HG03108 (cell line): ENCODE data around the gene AGAP1.

Experiments used
- ATAC-seq: cut with Tn5 transposase; IDR thresholded peaks from one replicate; pipeline ENCODE4 v1.9.1; 2021; ENCODE audit warnings: moderate library complexity; ENCODE audit not compliant: unreplicated experiment

AGAP1 gene

GRCh38 chr2:235855011-235855410, 361.2 kb downstream of the AGAP1 start:
- ATAC-seq = no peak

DNA sequence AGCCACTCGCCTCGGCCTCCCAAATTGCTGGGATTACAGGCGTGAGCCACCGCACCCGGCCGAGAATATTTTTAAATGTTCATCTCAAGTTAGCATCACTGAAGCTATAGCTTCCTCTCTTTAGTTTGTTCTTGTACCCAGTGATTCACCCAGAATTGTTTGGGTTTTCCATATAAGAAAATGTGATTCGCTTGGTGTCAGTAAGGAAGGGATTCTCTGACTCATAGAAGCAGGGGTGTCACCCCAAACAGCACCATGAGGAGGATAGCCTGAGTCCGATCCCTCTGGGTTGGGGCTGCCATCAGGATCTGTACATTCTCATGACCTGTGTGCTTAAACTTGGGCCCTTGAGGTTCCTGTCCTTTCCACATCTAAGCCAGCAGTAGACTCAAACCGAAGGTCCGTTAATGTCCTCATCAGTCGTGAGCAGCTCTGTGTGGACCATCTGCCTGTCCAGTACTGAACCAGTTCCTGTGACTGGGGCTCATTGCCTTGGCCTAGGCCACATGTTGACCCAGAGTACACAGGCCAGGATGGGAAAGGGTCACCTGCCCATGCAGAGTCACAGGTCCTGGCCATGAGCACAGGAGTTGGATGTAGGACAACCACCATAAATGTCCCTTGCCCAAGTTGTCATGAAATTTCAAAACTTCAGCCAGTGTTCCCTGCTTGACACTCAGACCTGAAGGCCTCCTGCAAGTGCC, 362.5 kb downstream of the AGAP1 start:
- ATAC-seq = no peak

DNA sequence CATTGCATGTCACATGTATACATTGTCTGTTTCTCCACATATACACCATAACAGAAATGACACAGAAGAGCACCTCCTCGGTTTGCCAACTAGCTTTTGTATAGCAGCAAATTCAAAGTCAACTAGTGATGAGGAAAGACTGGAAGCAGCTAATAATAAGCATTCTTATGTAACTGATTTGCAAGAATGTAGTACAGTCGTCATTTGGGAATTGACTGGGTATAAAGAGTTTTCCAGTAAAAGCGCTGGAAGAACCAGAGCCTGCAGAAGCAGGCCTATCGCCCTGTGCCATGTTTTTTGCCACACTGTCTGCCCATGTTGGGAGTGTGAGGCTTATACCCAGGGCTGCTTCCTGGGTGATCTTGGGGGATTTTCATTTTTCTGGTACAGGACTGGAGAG, 363.8 kb downstream of the AGAP1 start:
- no peak for ATAC-seq

GRCh38 chr2:235858881-235859280, 365.0 kb downstream of the AGAP1 start:
- no peak for ATAC-seq

DNA sequence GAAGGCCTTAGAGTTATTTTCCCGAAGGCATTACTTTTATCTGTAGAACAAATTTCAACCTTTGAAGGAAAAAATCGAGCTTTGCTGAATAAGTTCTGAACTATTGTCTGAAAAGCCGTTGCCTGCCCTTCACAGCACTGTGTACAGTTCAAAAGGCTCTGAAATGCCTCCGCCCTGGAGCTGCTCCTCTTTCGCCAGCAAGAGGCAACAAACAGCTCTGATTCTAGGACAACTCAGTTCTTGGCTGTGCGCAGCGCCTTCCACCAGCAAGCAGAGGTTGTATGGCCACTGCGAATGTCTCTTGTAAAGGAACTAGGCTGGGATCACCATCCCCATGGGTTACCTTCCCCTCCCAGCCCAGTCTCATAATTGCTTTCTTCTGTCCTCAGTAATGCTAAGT, 365.8 kb downstream of the AGAP1 start:
- ATAC-seq = no peak

- ATAC-seq = no peak
Measured at GRCh38 chr2:235860111-235860510, 366.3 kb downstream of the AGAP1 start.

GRCh38 chr2:235860871-235861270, 367.0 kb downstream of the AGAP1 start:
- ATAC-seq = no peak

DNA sequence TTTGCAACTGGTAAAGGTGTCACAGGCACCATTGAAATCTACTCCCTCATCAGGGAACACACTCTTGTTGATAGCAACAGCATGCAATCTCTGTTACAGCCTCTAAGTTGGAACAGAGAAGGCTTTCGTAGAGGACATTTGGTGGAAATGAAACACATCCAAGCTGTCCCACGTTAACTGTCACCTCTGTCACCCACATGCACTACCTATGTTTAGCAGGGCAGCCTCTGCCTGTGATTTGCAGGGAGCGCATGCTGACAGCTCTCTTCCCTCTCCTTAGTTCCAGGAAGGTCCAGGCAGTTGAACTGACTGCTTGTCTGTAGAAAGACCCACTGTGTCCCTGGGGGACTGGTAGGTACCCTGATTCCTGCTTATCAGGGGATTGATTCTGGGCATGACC, 367.5 kb downstream of the AGAP1 start:
- ATAC-seq = no peak

DNA sequence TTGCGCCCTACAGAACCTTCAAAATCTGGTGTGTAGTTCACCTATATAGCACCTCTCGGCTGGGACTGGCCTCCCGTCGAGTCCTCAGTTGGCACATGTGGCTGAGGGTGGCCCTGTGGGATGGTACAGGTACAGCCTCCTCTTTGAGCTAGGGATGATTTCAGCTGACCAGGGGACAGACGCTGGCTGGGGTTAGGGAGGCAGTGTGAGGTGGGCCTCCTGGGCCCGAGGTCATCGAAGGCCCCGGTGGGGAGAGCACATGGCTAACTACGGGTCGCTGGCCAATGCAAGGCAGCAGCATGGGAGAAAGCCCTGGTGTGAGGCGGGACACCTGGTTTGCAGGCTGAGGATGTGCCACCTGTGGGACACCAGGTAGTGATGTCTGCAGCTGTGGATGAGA, 369.6 kb downstream of the AGAP1 start:
- ATAC-seq = no peak

DNA sequence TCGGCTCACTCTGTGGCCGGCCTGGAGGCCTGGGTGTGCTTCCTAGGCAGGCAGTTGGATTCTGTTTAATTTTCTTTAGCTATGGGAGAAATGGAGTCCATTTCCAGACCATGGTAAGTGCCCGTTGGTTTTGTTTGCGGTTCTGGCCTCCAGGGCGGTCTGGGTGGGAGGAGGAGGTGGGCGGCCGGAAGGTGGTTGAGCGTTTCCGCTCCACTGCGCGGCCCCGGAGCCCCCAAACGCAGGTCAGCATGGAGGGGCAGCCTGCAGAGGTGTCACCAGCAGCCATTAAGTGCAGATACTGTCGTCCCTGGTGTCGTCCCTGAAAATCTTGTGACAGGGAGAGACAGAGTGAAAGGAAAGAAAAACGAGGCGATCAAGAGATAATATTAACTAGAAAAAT, 370.5 kb downstream of the AGAP1 start:
- no peak for ATAC-seq

- ATAC-seq = no peak
Measured at GRCh38 chr2:235864733-235865515, 371.1 kb downstream of the AGAP1 start.

DNA sequence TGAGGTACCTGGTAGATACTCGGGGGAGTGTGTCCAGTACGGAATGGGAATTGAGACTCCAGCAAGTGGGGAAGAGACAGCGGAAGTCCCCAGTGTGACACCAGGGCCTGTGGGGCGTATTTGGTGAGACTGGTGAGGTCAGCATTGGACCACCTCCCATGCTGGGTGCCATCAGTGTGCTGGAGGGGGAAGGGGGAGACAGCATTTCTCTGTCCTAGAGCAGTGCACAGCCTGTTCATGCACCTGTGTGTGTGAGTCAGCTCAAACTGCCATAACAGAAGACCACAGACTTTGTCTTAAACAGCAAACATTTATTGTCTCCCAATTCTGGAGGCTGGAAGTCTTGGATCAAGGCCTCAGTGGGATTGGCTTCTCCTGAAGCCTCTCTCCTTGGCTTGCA, 372.5 kb downstream of the AGAP1 start:
- no peak for ATAC-seq

DNA sequence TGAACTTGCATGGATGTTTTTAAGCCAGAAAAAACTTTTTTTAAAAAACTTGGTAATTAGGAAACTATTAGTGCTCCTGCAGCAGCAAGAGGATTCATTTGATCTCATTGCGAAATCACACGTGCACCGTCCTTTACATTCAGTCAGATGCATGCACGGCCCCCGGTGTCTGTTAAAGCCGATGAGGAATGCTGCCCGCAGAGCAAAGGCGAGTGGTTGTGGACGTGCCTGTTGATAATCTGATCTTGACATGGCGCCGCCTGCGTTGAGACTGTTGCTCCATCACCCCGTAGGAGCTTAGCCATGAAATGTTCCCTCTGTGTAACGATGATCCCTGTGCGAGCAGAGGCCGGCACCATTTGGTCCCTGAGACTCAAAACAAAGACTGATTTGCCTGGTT, 374.4 kb downstream of the AGAP1 start:
- ATAC-seq = no peak

DNA sequence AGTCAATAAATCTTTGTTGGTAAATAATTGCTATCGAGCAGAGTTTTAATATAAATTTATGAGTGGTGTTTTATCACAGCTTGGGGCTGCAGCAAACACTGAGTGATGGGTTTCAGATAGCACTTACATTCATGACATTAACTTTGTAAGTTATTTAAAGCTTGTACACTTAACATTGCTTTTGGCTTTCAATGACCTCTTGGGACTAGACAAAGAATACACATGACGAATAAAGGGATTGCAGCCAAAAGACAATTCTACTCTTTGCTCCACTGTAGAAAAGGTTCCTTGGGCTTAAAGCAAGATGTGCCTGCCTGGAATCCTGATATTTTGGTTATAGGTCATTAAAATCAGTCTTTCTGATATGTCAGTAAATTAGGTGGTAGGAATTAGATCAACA, 374.8 kb downstream of the AGAP1 start:
- no peak for ATAC-seq

DNA sequence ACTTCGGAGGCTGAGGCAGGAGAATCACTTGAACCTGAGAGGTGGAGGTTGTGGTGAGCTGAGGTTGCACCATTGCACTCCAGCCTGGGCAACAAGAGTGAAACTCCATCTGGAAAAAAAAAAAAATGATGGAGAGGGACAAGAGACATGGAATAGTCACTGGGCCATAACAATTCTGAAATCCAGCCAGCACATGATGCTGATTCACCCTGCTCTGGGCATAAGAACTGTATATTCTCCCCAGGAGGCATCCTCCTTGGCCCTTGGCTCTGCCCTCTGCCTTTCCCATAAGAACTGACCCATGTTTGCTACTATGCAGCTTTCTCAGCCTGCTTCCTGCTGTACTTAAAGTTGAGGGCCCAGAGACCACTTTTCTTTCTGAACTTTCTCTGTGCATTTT, 376.7 kb downstream of the AGAP1 start:
- no peak for ATAC-seq

GRCh38 chr2:235876099-235876679, 382.3 kb downstream of the AGAP1 start:
- no peak for ATAC-seq

DNA sequence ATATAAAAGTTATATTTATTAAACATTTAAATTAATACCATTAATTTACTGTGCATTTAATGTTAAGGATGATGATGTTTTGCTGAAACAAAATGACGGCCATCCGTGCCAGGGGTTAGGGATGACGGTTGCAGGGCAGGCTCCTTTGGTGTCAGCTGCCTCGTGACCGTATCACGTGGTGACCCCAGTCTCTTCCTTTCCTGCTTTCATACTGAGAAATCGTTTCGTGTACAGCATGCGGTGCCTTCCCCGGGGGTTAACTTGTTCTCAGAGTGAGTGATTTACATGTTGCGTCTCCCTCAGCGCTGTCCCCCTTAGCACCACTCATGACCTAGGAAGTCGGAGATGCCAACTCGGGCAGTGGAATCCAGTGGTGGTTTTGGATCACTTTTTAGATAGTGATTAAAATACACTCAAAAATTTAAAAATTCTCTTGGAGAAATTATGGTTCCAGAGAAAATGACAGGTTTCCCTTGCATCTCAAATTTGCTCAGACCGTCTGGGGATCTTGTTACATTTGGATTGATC, 383.5 kb downstream of the AGAP1 start:
- ATAC-seq = no peak

GRCh38 chr2:235879116-235879515, 385.3 kb downstream of the AGAP1 start:
- no peak for ATAC-seq

DNA sequence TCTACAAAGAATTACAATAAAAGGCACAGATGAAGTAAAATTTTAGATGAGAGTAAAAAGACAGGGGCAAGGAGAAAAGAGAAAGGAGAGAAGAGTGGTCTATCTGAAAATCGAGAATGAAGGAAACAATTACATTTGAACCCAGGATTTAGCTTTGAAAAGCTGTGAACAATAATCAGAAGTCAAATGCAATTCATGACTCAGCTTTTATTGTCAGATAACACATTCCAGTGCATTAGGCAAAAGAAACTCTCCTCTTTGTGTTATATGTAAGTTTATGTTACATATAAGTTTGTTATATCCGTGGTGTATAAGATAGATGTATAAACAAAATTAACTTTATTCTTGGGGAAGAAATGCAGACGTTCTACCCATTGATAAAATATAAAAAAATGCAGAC, 389.8 kb downstream of the AGAP1 start:
- ATAC-seq = no peak

- no peak for ATAC-seq
Measured at GRCh38 chr2:235889302-235889630, 395.4 kb downstream of the AGAP1 start.

DNA sequence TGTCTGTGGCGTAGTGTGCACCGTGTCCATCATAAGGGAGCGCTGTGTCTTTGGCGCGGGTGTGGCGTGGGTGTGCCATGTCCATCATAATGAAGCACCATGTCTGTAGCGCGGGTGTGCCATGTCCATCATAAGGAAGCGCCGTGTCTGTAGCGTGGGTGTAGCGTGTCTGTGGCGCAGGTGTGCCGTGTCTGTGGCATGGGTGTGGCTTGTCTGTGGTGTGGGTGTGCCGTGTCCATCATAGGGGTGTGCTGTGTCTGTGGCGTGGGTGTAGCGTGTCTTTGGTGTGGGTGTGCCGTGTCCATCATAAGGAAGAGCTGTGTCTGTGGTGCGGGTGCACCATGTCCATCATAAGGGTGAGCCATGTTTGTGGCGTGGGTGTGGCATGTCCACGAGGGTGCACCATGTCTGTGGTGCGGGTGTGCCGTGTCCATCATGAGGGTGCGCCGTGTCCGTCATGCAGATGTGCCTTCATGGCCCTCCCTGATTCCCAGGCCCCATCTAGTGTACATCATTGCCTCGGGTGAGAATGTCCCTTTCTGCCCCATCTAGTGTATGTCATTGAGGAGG, 399.4 kb downstream of the AGAP1 start:
- ATAC-seq = no peak

DNA sequence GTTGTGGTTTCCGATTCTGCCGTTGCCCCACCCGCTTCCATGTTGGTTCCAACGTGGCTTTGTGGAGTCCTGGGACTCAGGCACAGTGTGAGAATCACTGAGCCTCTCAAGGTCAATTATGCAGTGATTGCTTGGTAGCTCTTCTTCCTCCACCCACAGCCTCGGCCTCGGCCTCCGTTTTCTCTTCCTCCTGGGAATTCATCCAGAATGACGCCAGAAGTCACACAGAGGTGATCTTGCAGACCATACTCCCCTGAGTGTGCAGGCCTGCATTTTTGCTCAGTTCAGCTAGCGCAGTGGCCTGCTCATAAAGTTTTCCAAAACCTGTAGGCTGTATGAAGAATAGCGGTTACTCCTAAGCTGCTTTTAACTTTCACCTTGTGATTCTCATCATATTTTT, 401.0 kb downstream of the AGAP1 start:
- ATAC-seq = no peak
